Effector CD4-positive, alpha-beta T cell (primary cell): ENCODE data around the gene RNF14.
"Not testable (repeated sequence)": the region's sequence is repeated elsewhere in the genome, so short reads cannot be mapped to it uniquely, and the experiment has no call there.

ENCODE experiments used
- DNase-seq: peaks from one replicate; pipeline ENCODE4 v3.0.0-alpha.2; 2020
- total RNA-seq: gene quantifications from one replicate; lab custom pipeline; 2026; lab: John Stamatoyannopoulos, UW

Gene RNF14, protein sequence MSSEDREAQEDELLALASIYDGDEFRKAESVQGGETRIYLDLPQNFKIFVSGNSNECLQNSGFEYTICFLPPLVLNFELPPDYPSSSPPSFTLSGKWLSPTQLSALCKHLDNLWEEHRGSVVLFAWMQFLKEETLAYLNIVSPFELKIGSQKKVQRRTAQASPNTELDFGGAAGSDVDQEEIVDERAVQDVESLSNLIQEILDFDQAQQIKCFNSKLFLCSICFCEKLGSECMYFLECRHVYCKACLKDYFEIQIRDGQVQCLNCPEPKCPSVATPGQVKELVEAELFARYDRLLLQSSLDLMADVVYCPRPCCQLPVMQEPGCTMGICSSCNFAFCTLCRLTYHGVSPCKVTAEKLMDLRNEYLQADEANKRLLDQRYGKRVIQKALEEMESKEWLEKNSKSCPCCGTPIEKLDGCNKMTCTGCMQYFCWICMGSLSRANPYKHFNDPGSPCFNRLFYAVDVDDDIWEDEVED
- 21.2 reads per million, percentile 48 among the genes with 10 or more reads in this experiment for total RNA-seq

GRCh38 chr5:141968914-141969608 is at the start of gene RNF14:
TSS of gene RNF14 (plus strand) at chr5:141969105. CDS start at chr5:141973589, 4,484 bp downstream.
- peak; percentile 90 for DNase-seq

DNA sequence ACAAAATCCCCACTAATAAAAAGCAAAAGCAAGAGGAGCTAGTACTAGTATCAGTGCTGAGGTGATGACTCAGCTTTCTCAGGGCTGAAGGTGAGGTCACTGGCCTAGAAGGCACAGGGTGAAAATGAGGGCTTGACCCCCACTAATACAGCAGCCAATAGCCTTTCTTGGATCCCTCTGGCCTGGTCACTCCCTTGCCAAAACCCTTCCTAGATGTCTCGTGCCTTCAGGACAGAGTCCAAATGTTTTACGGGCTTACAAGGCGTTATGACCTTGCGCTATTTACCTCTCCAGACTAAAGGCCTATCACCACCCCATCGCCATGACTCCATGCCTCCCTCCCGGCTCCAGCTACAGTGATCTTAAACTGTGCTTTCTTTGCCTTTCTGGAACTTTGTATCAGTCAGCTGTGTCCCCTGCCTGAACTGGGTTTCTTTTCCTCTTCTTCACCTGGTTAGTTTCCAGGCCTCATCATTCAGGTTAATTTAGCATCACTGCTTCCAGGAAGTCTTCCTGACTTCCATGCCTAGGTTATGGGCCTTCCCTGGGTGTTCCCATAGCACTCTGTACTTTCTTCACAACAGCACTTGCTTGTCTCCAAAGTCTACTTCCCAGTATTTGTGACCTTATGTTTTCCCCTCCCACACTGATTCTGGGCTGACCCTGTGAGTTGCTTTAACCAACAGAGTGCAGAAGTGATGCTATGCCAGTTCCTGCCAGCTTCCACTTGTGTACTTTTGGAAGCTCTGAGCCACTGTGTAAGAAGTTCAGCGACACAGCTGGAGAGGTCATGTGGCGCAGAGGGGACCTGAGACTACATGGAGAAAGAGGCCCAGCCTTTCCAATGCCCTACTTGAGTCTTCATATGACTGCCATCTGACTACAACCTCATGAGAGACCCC is 49.4 kb upstream of the RNF14 start:
- DNase-seq: no peak

DNA sequence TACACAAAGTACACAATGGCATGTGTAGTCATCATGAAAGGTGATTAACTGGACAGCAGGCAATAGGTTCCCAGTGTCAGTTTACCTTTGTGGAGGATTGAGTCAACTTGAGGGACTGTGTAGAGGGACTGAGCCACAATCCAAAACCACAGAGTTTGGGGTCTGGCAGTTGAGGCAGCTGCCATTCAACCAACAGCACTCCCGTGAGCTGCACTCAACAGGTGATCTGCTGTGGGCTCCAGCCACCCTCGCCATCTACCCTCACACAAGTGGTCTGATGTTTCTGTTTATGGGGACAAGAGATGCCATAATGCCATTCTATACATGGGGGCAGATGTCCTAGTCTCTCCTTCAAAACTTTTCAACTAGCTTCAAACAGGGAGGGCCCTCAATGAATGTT is 48.1 kb upstream of the RNF14 start:
- no peak for DNase-seq

DNA sequence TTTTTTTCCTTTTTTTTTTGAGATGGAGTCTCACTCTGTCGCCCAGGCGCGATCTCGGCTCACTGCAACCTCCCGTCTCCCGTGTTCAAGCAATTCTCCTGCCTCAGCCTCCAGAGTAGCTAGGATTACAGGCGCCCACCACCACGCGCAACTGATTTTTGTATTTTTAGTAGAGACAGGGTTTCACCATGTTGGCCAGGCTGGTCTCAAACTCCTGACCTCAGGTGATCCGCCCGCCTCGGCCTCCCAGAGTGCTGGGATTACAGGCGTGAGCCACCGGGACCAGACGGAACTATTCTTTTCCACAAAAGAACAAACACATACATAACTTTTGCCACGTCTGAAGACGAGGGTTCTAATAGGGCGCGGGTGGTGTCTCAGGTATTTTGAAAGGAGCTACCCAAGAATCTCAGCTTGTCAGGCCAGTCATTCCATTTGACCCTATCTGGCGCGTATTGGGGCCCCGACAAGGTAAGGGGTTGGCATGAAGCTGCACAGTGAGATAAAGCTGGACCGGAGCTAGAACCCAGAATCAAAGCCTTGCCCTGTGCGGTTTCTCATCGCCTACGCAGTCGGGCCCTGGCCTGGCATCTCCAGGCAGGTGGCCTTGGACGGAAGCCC is 46.0 kb upstream of the RNF14 start:
- not testable (repeated sequence) for DNase-seq

- DNase-seq: peak; percentile 78
Observed at GRCh38 chr5:141923448-141924313, 45.2 kb upstream of the RNF14 start, which contains the start of gene DELE1. TSS of gene DELE1 (plus strand) at chr5:141923871. CDS start at chr5:141923942, 71 bp downstream.

DNA sequence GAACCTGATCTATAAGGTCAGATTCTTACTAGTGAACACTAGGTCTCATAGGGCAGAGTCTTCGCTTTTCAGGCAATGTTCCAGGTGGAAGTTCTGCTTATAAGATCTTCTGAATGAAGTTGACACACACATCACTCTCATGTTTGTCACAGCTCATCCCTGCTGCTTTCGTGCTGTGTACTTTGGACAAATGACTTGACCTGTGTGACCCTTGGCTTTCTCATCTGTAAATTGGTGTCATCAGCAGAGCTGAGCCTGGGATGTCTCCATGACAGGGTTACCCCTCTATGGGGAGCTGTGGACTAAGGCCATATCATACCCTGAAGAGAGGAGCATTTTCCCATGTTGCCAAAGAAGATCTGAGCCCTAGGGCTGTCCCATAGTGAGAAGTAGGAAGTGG is 42.5 kb upstream of the RNF14 start:
- no peak for DNase-seq

- DNase-seq: no peak
Observed at GRCh38 chr5:141928051-141928450, 40.9 kb upstream of the RNF14 start.

DNA sequence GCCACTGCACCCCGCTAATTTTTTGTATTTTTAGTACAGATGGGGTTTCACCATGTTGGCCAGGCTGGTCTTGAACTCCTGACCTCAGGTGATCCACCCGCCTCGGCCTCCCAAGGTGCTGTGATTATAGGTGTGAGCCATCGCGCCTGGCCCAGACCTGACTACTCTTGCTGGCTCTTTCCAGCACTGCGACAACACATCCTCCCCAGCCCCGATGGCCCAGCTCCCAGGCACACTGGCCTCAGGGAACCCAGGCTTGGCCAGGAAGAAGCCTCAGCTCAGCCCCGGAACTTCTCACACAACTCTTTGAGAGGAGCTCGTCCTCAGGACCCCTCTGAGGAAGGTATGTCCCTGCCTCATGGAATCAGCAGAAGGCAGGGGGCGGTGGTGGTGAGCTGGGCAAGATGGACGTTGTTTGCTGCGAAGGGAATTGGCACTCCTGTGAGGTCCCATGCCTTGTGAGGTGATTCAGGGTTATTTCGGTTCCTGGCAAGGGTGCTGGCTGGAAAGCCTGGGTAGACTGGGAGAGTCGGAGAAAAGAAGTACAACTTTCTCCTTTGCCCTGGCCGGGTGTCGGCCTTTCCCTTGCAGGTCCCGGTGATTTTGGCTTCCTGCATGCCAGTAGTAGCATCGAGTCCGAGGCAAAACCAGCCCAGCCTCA is 39.4 kb upstream of the RNF14 start:
- DNase-seq: no peak

DNA sequence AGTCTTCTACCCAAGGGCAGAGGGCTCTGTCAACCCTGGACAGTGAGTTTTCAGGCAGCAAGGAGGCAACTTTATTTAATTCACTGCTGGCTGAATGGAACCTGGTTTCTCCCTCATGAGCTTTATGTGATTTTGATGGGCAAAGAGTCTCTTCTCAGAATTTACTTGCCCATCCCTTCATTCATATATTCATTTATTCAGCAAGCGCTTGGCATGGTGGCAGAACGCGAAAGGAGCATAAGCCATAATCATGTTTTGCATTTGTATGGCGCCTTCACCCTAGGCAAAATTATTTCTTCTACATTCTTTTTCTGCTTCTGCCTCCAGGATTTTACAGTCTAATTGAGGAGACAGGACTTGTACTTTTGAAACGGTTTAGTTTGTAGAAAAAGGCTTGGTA is 37.2 kb upstream of the RNF14 start:
- no peak for DNase-seq

DNA sequence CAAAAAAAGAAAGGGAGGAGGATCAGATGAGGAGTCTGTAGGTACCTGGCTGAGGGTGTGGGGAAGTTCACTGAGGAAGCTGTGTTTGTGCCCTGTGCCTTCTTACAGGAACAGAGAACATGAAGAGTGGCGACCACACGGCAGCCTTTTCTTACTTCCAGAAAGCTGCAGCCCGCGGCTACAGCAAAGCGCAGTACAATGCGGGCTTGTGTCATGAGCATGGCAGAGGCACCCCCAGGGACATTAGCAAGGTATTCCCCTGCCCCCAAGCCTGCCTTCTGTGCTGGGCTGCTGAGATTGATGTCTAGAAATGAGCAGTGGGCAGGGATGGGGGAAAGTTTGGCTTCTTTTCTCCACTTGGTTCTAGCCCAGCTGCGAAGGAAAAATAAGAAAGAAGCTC is 35.8 kb upstream of the RNF14 start:
- no peak for DNase-seq

DNA sequence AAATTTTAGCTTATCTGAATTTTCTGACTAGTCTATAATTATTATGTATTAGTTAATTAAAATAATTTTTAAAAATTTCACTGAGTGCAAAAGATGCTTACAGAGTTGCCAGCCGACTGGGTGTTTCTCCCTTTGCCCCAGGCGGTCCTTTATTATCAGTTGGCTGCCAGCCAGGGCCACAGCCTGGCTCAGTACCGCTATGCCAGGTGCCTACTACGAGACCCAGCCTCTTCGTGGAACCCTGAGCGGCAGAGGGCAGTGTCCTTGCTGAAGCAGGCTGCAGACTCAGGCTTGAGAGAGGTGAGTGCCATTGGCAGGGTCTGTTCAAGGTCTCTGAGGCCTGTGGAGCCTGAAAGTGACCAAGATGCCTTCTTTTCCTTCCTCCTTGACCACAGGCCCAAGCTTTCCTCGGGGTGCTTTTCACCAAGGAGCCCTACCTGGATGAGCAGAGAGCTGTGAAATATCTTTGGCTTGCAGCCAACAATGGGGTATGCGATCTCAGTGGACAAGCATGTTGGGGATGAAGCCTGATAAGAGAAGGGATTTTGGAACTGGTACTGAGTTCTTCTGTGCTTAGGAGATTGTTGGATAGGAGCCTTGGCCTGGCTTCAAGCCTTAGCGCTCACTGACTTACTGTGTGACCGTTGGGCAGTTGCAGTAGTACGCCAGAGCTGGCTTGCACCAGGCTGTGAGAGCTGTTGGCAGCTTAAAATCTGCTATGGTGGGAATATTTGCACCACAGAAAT is 34.6 kb upstream of the RNF14 start:
- DNase-seq: no peak

GRCh38 chr5:141935538-141935937 is 33.4 kb upstream of the RNF14 start:
- no peak for DNase-seq

- no peak for DNase-seq
Observed at GRCh38 chr5:141940695-141941271, 28.1 kb upstream of the RNF14 start.

GRCh38 chr5:141941307-141941706 is 27.6 kb upstream of the RNF14 start:
- no peak for DNase-seq

- DNase-seq: no peak
Observed at GRCh38 chr5:141941779-141942178, 27.1 kb upstream of the RNF14 start.

GRCh38 chr5:141942185-141942857 is 26.6 kb upstream of the RNF14 start:
- no peak for DNase-seq

GRCh38 chr5:141944076-141944475 is 24.8 kb upstream of the RNF14 start:
- no peak for DNase-seq

DNA sequence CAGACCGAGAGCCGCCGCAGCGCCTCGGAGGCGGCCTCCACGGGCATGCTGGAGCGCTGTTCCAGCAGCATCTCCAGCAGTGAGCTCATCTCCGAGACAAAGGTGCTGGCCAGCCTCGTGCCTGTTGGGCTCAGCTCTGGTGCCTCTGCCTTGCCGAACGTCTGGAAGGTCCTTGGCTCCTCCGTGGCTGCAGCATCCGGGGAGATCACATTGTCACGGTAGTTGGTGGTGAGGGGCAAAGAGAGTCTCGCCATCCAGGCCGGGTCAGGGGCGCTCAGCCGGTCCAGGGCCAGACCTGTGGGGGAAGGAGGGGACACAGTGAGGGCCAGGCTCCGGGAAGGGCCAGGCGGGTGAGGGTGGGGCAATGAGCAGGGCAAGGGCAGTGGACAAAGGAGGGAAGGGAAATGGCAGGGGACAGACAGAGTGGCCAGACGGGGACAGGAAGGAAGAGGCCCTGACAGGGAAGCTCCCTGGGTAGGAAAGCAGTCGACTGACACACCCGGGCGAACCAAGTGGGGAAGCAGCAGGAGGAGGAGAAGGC is 23.3 kb upstream of the RNF14 start:
- DNase-seq: no peak

GRCh38 chr5:141947316-141947715 is 21.6 kb upstream of the RNF14 start:
- no peak for DNase-seq
